K562 (cell line): ENCODE measurements around the gene DENND2A.

ENCODE experiments used
- CTCF ChIP-seq, 3 experiments: IDR thresholded peaks in 2 of 3; conservative IDR thresholded peaks in 1 of 3; 2 replicates each; pipeline ENCODE4 v1.5.1; 2011 to 2012; ENCODE audit warnings: low read length in 3 of 3, mild to moderate bottlenecking in 3 of 3, control low read depth in 2 of 3, improper control_type of control experiment in 1 of 3, inconsistent platforms in 1 of 3, low read depth in 1 of 3, mixed read lengths in 1 of 3, moderate library complexity in 1 of 3; ENCODE audit not compliant: insufficient read depth in 2 of 3
- KAT2B ChIP-seq: IDR thresholded peaks from one replicate; pipeline ENCODE4 v1.6.1; 2012; ENCODE audit warnings: low read depth, mild to moderate bottlenecking, control low read depth, inconsistent platforms, low read length, moderate library complexity

DNA sequence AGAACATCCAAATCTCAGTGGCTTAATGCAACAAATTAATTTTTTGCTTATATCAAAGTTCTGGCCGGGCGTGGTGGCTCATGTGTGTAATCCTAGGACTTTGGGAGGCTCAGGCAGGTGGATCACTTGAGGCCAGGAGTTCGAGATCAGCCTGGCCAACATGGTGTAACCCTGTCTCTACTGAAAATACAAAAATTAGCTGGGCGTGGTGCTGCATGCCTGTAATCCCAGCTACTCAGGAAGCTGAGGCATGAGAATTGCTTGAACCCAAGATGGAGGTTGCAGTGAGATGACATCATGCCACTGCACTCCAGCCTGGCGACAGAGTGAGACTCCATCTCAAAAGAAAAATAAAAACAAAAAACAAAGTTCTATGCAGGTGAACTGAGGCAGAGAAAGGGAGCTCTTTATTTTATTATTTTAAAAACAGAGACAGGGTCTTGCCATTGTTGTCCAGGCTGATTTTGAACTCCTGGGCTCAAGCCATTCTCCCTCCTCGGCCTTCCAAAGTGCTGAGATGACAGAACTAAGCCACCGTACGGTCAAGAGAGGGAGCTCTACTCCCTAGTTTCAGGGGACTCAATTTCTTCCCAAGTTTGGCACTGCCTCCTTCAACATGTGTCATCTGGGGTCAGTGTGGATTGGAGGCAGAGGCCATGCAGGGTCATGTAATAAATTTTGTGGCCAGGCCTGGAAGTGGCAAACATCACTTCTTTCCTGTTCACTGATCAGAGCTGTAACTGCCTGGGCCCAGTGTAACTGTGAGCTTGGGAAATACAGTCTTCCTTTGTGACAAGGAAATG lies 34.5 kb upstream of the DENND2A start:
- TF ChIP-seq CTCF (IDR thresholded peaks at IDR 0.05 in 2 of 3, conservative IDR thresholded peaks at IDR 0.05 in 1 of 3; ENCODE audit: insufficient read depth in 2 of 3, low read depth in 1 of 3, low read length in 3 of 3): peak; percentile 69 to 92 (median 80)
- TF ChIP-seq KAT2B: no peak
